K562 (cell line): ENCODE measurements around the gene NMT1. TPM values are rescaled to one million over a fixed set of nuclear protein-coding genes. Genes with fewer than 3 reads are reported as not detected.

ENCODE experiments used
- CUX1 ChIP-seq: fragments of 200-800 bp; sonication (Bioruptor generic); IDR thresholded peaks from 2 replicates; pipeline ENCODE4 v1.6.1; 2016; ENCODE audit warnings: missing genetic modification characterization, missing compliant biosample characterization
- NKRF ChIP-seq: fragments of 450-650 bp; IDR thresholded peaks from 2 replicates; pipeline ENCODE4 v1.6.1; 2016; ENCODE audit warnings: borderline replicate concordance
- PRDM10 ChIP-seq: fragments of 450-650 bp; IDR thresholded peaks from 2 replicates; pipeline ENCODE4 v1.6.1; 2018; ENCODE audit not compliant: partially characterized antibody
- ZNF75A ChIP-seq: fragments of 450-650 bp; formaldehyde crosslinking; IDR thresholded peaks from 2 replicates; pipeline ENCODE4 v1.4.0; 2020; ENCODE audit warnings: mild to moderate bottlenecking
- polyA plus RNA-seq, 8 experiments: library from polyadenylated mRNA; depleted of rRNA in 4 of 8; stranded (reverse) in 5 of 8; unstranded in 3 of 8; fragments of >200 nt; fragmentation: Nextera tagmentation in 2 of 8; fragmentation: Illumina TruSeq in 1 of 8; extraction: Ambion mirVana in 2 of 8; extraction: Trizol in 1 of 8; gene quantifications; 2 replicates each; pipeline versions ENCODE4 v1.2.1 to v1.2.3, GENCODE V29; 2011 to 2014; ENCODE audit warnings: inconsistent platforms in 1 of 8, missing spikeins in 1 of 8
- total RNA-seq, 7 experiments: library from RNA; depleted of rRNA in 6 of 7; stranded (reverse); fragments of >200 nt in 6 of 7; fragmentation: Illumina TruSeq in 2 of 7; extraction: Trizol in 2 of 7; gene quantifications; 2 replicates each; pipeline versions ENCODE4 v1.2.1 to v1.2.3, GENCODE V29; 2011 to 2021; ENCODE audit warnings: low replicate concordance in 1 of 7

Gene NMT1
- total and polyA plus RNA-seq, 9 of the 15 experiments (the other 6 are each of a cell fraction or from before 2014, with no cell fraction given), result 86.7 to 569 (median 213) TPM

- TF ChIP-seq PRDM10 (no peak), CUX1 (no peak), NKRF (peak; percentile 28; the same call in 1 of the 2 replicates), ZNF75A (CRISPR knock-in tag) (no peak)
- TF ChIP-seq, all 486 proteins: peak for 54
Measured at GRCh38 chr17:45149669-45150664, 88.8 kb downstream of the NMT1 start (continued).
